ENCODE measurements around the gene TRPV6.

Gene TRPV6

GRCh38 chr7:142894985-142895593, 9.5 kb upstream of the TRPV6 start:
- Histone ChIP-seq H3K27ac (ENCODE audit: low read depth, low read length) (no peak overlapping the region), H3K4me3 (ENCODE audit: low read depth, low read length) (no peak overlapping the region), H3K36me3 (ENCODE audit: control insufficient read depth, insufficient read depth, low read length) (no peaks in the 10 kb centered on the region)

GRCh38 chr7:142894112-142894984, 8.8 kb upstream of the TRPV6 start:
- no peaks in the 10 kb centered on the region for H3K27me3 ChIP-seq (ENCODE audit: control insufficient read depth, insufficient read depth, low read length)

More at GRCh38 chr7:142894985-142895593, 9.5 kb upstream of the TRPV6 start:
- Histone ChIP-seq H3K9me3 (ENCODE audit: control insufficient read depth, insufficient read depth, low read length) (no peaks in the 10 kb centered on the region; the same call in 1 of the 2 replicates), H3K27me3 (ENCODE audit: control insufficient read depth, insufficient read depth, low read length) (no peaks in the 10 kb centered on the region), H3K4me1 (ENCODE audit: control insufficient read depth, insufficient read depth, low read length) (no peaks in the 10 kb centered on the region), H3K9ac (ENCODE audit: low read depth, low read length) (no peak overlapping the region)

DNA sequence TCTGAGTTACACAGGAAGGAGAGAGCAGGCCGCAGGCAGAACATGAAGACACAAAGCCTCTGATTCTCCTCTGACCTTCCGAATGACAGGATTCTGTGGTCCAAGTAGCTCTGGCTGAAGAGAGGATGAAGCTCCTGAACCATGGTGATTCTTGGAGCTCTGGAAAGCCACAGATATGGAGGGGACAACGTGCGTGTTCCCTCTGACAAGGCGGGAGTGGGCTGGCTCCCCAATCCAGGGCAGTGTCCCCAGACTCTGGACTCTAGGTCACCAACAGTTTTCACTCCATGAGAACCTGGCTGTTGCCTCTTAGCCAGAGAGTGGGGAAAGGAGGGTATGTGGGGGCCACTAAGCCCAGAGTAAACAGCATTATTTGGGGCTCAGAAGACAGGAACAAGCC, 7.4 kb upstream of the TRPV6 start:
- H3K4me1 ChIP-seq (ENCODE audit: control insufficient read depth, insufficient read depth, low read length), result no peaks in the 10 kb centered on the region
- H3K27ac ChIP-seq (ENCODE audit: low read depth, low read length), result no peak overlapping the region
- no peaks in the 10 kb centered on the region for H3K27me3 ChIP-seq (ENCODE audit: control insufficient read depth, insufficient read depth, low read length)
- H3K9me3 ChIP-seq (ENCODE audit: control insufficient read depth, insufficient read depth, low read length), result no peaks in the 10 kb centered on the region; the same call in 1 of the 2 replicates
- H3K36me3 ChIP-seq (ENCODE audit: control insufficient read depth, insufficient read depth, low read length), result no peaks in the 10 kb centered on the region
- H3K4me3 ChIP-seq (ENCODE audit: low read depth, low read length), result no peak overlapping the region
- no peak overlapping the region for H3K9ac ChIP-seq (ENCODE audit: low read depth, low read length)

More at GRCh38 chr7:142894112-142894984, 8.8 kb upstream of the TRPV6 start:
- H3K36me3 ChIP-seq (ENCODE audit: control insufficient read depth, insufficient read depth, low read length), result no peaks in the 10 kb centered on the region
- H3K4me1 ChIP-seq (ENCODE audit: control insufficient read depth, insufficient read depth, low read length), result no peaks in the 10 kb centered on the region
- no peaks in the 10 kb centered on the region; the same call in 1 of the 2 replicates for H3K9me3 ChIP-seq (ENCODE audit: control insufficient read depth, insufficient read depth, low read length)
- no peak overlapping the region for H3K9ac ChIP-seq (ENCODE audit: low read depth, low read length)
- H3K4me3 ChIP-seq (ENCODE audit: low read depth, low read length), result no peak overlapping the region
- no peak overlapping the region for H3K27ac ChIP-seq (ENCODE audit: low read depth, low read length)

DNA sequence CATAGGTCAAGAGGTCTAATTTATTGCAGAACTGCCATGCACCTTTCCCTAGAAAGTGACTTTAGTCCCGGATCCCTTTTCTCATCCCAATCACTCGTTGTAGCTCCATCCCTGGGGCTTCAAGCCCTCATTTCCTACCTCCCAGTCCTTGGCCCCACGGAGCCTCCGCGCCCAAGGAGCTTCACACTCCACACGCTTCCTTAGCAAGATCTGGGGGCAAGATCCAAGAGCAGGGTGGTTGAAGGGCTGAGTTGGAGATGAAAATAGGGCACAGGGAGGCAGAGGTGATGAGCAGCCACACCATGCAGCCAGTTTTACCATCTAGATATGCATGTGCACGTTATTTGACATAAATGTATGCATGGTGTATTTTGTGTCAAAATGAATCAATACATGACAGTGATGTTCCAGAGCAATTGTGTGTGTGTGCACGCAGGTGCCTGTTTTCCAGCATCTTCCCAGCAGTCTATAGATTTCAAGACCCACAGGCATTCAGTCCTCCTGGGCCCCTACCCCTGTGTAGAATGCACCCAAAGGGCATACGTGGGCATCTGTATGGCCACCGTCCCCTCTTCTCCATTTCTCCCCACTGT, 6.0 kb upstream of the TRPV6 start:
- no peaks in the 10 kb centered on the region for H3K4me1 ChIP-seq (ENCODE audit: control insufficient read depth, insufficient read depth, low read length)
- no peaks in the 10 kb centered on the region for H3K36me3 ChIP-seq (ENCODE audit: control insufficient read depth, insufficient read depth, low read length)
- no peak overlapping the region for H3K27ac ChIP-seq (ENCODE audit: low read depth, low read length)
- H3K27me3 ChIP-seq (ENCODE audit: control insufficient read depth, insufficient read depth, low read length), result no peaks in the 10 kb centered on the region
- no peak overlapping the region for H3K9ac ChIP-seq (ENCODE audit: low read depth, low read length)
- no peaks in the 10 kb centered on the region; the same call in 1 of the 2 replicates for H3K9me3 ChIP-seq (ENCODE audit: control insufficient read depth, insufficient read depth, low read length)
- no peak overlapping the region for H3K4me3 ChIP-seq (ENCODE audit: low read depth, low read length)

GRCh38 chr7:142890874-142891485, 5.4 kb upstream of the TRPV6 start:
- Histone ChIP-seq H3K36me3 (ENCODE audit: control insufficient read depth, insufficient read depth, low read length) (no peaks in the 10 kb centered on the region), H3K9me3 (ENCODE audit: control insufficient read depth, insufficient read depth, low read length) (no peaks in the 10 kb centered on the region; the same call in 1 of the 2 replicates), H3K27me3 (ENCODE audit: control insufficient read depth, insufficient read depth, low read length) (no peaks in the 10 kb centered on the region), H3K9ac (ENCODE audit: low read depth, low read length) (no peak overlapping the region), H3K27ac (ENCODE audit: low read depth, low read length) (no peak overlapping the region), H3K4me3 (ENCODE audit: low read depth, low read length) (no peak overlapping the region), H3K4me1 (ENCODE audit: control insufficient read depth, insufficient read depth, low read length) (peaks cover 2% of the 10 kb centered on the region; the same call in 1 of the 2 replicates)

GRCh38 chr7:142889816-142890215, 4.3 kb upstream of the TRPV6 start:
- Histone ChIP-seq H3K9me3 (ENCODE audit: control insufficient read depth, insufficient read depth, low read length) (no peaks in the 10 kb centered on the region; the same call in 1 of the 2 replicates), H3K27ac (ENCODE audit: low read depth, low read length) (no peak overlapping the region), H3K27me3 (ENCODE audit: control insufficient read depth, insufficient read depth, low read length) (no peaks in the 10 kb centered on the region), H3K36me3 (ENCODE audit: control insufficient read depth, insufficient read depth, low read length) (no peaks in the 10 kb centered on the region), H3K4me1 (ENCODE audit: control insufficient read depth, insufficient read depth, low read length) (peaks cover 5% of the 10 kb centered on the region; the same call in 1 of the 2 replicates), H3K9ac (ENCODE audit: low read depth, low read length) (no peak overlapping the region), H3K4me3 (ENCODE audit: low read depth, low read length) (no peak overlapping the region)

GRCh38 chr7:142887282-142888015, 1.9 kb upstream of the TRPV6 start:
- Histone ChIP-seq H3K9ac (ENCODE audit: low read depth, low read length) (no peak overlapping the region), H3K27ac (ENCODE audit: low read depth, low read length) (no peak overlapping the region), H3K9me3 (ENCODE audit: control insufficient read depth, insufficient read depth, low read length) (no peaks in the 10 kb centered on the region; the same call in 1 of the 2 replicates), H3K4me3 (ENCODE audit: low read depth, low read length) (no peak overlapping the region), H3K36me3 (ENCODE audit: control insufficient read depth, insufficient read depth, low read length) (no peaks in the 10 kb centered on the region), H3K4me1 (ENCODE audit: control insufficient read depth, insufficient read depth, low read length) (peaks cover 5% of the 10 kb centered on the region; the same call in 1 of the 2 replicates), H3K27me3 (ENCODE audit: control insufficient read depth, insufficient read depth, low read length) (no peaks in the 10 kb centered on the region)

DNA sequence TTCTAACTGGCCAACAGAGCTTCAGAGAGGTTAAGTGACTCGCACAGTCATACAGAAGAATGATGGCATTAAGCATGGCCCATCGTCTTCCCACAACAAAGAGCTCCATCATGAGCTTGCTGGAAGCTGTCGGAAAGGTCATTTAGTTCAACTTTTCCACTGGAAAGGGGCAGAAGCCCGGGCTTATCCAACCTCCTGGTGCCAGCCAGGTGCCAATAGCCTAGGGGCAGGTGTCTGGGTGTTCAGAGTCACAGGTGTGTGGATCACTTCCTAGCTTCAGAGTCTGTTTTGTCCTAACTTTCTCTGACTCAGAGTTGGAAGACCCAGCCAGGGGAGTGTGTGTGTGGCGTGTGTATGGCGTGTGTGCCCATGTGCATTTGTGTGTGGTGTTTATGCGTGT, 1.3 kb upstream of the TRPV6 start:
- Histone ChIP-seq H3K9me3 (ENCODE audit: control insufficient read depth, insufficient read depth, low read length) (no peaks in the 10 kb centered on the region; the same call in 1 of the 2 replicates), H3K4me1 (ENCODE audit: control insufficient read depth, insufficient read depth, low read length) (peaks cover 5% of the 10 kb centered on the region; the same call in 1 of the 2 replicates), H3K36me3 (ENCODE audit: control insufficient read depth, insufficient read depth, low read length) (no peaks in the 10 kb centered on the region), H3K27me3 (ENCODE audit: control insufficient read depth, insufficient read depth, low read length) (no peaks in the 10 kb centered on the region), H3K27ac (ENCODE audit: low read depth, low read length) (no peak overlapping the region), H3K4me3 (ENCODE audit: low read depth, low read length) (no peak overlapping the region), H3K9ac (ENCODE audit: low read depth, low read length) (no peak overlapping the region)

- Histone ChIP-seq H3K36me3 (ENCODE audit: control insufficient read depth, insufficient read depth, low read length) (no peaks in the 10 kb centered on the region), H3K4me1 (ENCODE audit: control insufficient read depth, insufficient read depth, low read length) (peaks cover 5% of the 10 kb centered on the region; the same call in 1 of the 2 replicates), H3K27ac (ENCODE audit: low read depth, low read length) (no peak overlapping the region), H3K27me3 (ENCODE audit: control insufficient read depth, insufficient read depth, low read length) (no peaks in the 10 kb centered on the region), H3K4me3 (ENCODE audit: low read depth, low read length) (no peak overlapping the region), H3K9ac (ENCODE audit: low read depth, low read length) (no peak overlapping the region), H3K9me3 (ENCODE audit: control insufficient read depth, insufficient read depth, low read length) (no peaks in the 10 kb centered on the region)
Observed at GRCh38 chr7:142884286-142884640, 1.3 kb downstream of the TRPV6 start.

DNA sequence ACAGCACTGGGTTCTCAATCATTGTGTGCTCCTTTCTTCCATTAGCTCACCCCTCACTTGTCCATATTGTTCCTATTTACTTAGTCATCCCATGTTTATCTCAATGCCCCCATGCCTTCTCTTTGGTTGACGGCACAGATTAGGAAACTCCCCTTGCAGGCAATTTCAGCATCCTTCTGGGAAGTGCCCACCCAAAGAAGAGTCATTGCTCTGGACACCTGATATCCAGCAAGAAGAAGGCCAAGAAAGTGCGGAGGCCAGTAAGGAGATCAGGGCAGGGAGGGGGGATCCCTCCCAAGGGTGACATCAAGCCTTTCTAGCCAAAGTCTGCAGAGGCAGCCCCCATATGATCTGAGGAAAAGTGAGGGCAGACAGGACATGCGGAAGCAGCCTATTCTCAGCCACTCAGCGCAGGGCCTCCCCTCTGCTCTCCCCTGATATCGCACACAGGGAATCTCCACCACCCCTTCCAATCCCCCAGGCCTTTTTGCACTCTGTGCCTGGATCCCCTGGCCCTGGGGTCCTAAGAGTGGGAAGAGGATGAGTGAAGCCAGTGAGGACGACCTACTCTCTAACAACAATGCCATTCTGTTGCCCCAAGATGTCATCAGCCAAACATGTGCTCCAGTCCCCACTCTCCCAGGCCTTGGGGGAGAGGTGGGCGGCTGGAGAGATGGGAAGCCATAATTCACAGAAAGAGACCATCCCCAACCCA, 1.8 kb downstream of the TRPV6 start:
- Histone ChIP-seq H3K27ac (ENCODE audit: low read depth, low read length) (no peak overlapping the region), H3K9me3 (ENCODE audit: control insufficient read depth, insufficient read depth, low read length) (no peaks in the 10 kb centered on the region), H3K36me3 (ENCODE audit: control insufficient read depth, insufficient read depth, low read length) (no peaks in the 10 kb centered on the region), H3K9ac (ENCODE audit: low read depth, low read length) (no peak overlapping the region), H3K4me3 (ENCODE audit: low read depth, low read length) (no peak overlapping the region), H3K27me3 (ENCODE audit: control insufficient read depth, insufficient read depth, low read length) (no peaks in the 10 kb centered on the region), H3K4me1 (ENCODE audit: control insufficient read depth, insufficient read depth, low read length) (peaks cover 5% of the 10 kb centered on the region; the same call in 1 of the 2 replicates)

Measured in HUES48 (cell line).